Endodermal cell (in vitro differentiated cells): ENCODE measurements around the gene ABCD1. TPM values are rescaled to one million over a fixed set of nuclear protein-coding genes. Genes with fewer than 3 reads are reported as not detected.

Experiments used
- DNase-seq: peaks from one replicate; pipeline ENCODE4 v3.0.0-alpha.2; 2017
- H3K27ac ChIP-seq: 2 replicates; pipeline ENCODE4 v1.5.1; 2013; ENCODE audit warnings: mild to moderate bottlenecking, low read depth, low read length, moderate library complexity
- H3K27me3 ChIP-seq: 2 replicates; pipeline ENCODE4 v1.6.1; 2013; ENCODE audit warnings: mild to moderate bottlenecking, low read length, moderate library complexity; ENCODE audit not compliant: insufficient read depth, control insufficient read depth, poor library complexity, severe bottlenecking
- H3K36me3 ChIP-seq: 2 replicates; pipeline ENCODE4 v1.7.0; 2013; ENCODE audit warnings: mild to moderate bottlenecking, low read length, moderate library complexity; ENCODE audit not compliant: control insufficient read depth, insufficient read depth
- H3K4me1 ChIP-seq: one replicate; pipeline ENCODE4 v1.7.0; 2013; ENCODE audit warnings: low read length; ENCODE audit not compliant: control insufficient read depth, insufficient read depth
- H3K4me3 ChIP-seq: 2 replicates; pipeline ENCODE4 v1.5.1; 2013; ENCODE audit warnings: mild to moderate bottlenecking, low read length, moderate library complexity
- H3K9ac ChIP-seq: 2 replicates; pipeline ENCODE4 v1.6.1; 2013; ENCODE audit warnings: mild to moderate bottlenecking, low read length, moderate library complexity; ENCODE audit not compliant: poor library complexity, severe bottlenecking; ENCODE audit errors: extremely low read depth
- H3K9me3 ChIP-seq: 2 replicates; pipeline ENCODE4 v1.6.1; 2013; ENCODE audit warnings: mild to moderate bottlenecking, low read length, moderate library complexity; ENCODE audit not compliant: control insufficient read depth
- H3K27ac Mint-ChIP-seq: 2 replicates; pipeline ENCODE4 v1.8.0; 2020; ENCODE audit warnings: mixed read lengths
- H3K27me3 Mint-ChIP-seq: 2 replicates; pipeline ENCODE4 v1.8.0; 2021; ENCODE audit warnings: mild to moderate bottlenecking, mixed read lengths; ENCODE audit not compliant: insufficient read depth
- H3K36me3 Mint-ChIP-seq: 2 replicates; pipeline ENCODE4 v1.8.0; 2020; ENCODE audit warnings: low read depth, mixed read lengths
- H3K4me1 Mint-ChIP-seq: 2 replicates; pipeline ENCODE4 v1.8.0; 2020; ENCODE audit warnings: mixed read lengths
- H3K4me3 Mint-ChIP-seq: 2 replicates; pipeline ENCODE4 v1.8.0; 2020; ENCODE audit warnings: mild to moderate bottlenecking, moderate library complexity, mixed read lengths
- H3K9me3 Mint-ChIP-seq: 2 replicates; pipeline ENCODE4 v1.8.0; 2020; ENCODE audit warnings: mild to moderate bottlenecking, mixed read lengths
- CTCF ChIP-seq: fragments of 200-600 bp; sonication (generic); conservative IDR thresholded peaks from 2 replicates; pipeline ENCODE4 v1.5.0; 2021; ENCODE audit warnings: antibody characterized with exemption, mild to moderate bottlenecking
- WGBS, 2 experiments: methylation state at CpG; one replicate each; pipeline versions ENCODE4 v1.1.5 to v1.1.7; 2013; ENCODE audit warnings: missing lambda C conversion rate in 2 of 2, mixed read lengths in 1 of 2; ENCODE audit not compliant: insufficient coverage in 1 of 2, insufficient read length in 1 of 2; 5-methylcytosine and 5-hydroxymethylcytosine counted together
- total RNA-seq, 2 donors: library from RNA; stranded (reverse); fragmentation: NEBNext Ultra II Directional in 1 of 2; extraction: Animal tissue kit (Norgen Biotek cat#: 25700) in 1 of 2; gene quantifications; 2 replicates in 1 of 2; 3 replicates in 1 of 2; pipeline ENCODE4 v1.2.1, GENCODE V29; 2021

ABCD1 gene
- total RNA-seq, 2 donors from 2014 or later, result 17.9 to 18.2 TPM

- Histone ChIP-seq H3K4me1 (no peaks in the 10 kb centered on the region), H3K9ac (no peak overlapping the region), H3K9me3 (no peaks in the 10 kb centered on the region), H3K27me3 (no peaks in the 10 kb centered on the region), H3K36me3 (no peaks in the 10 kb centered on the region), H3K27ac (no peak overlapping the region), H3K4me3 (no peak overlapping the region)
- peaks cover 48% of the 10 kb centered on the region for H3K9me3 Mint-ChIP-seq
- peak overlapping the region; percentile 40 for H3K4me3 Mint-ChIP-seq
- WGBS, 2 experiments, result 0% methylated on average over 49 of the region's 57 CpGs; no CpG with 5 or more reads in 1 of the 2 experiments
- TF ChIP-seq CTCF, result no peak
- DNase-seq, result no peak
- H3K27me3 Mint-ChIP-seq, result no peaks in the 10 kb centered on the region
- peaks cover 9% of the 10 kb centered on the region for H3K4me1 Mint-ChIP-seq
- H3K36me3 Mint-ChIP-seq, result peaks cover 7% of the 10 kb centered on the region
- no peak overlapping the region for H3K27ac Mint-ChIP-seq
Observed at GRCh38 chrX:153688506-153688905, 36.1 kb upstream of the ABCD1 start.

GRCh38 chrX:153688911-153689590, 35.6 kb upstream of the ABCD1 start:
- no peak for DNase-seq
- H3K36me3 Mint-ChIP-seq, result peaks cover 3% of the 10 kb centered on the region
- H3K27ac Mint-ChIP-seq, result no peak overlapping the region

GRCh38 chrX:153689654-153690465, 34.8 kb upstream of the ABCD1 start:
- peak overlapping the region; percentile 40 for H3K4me3 Mint-ChIP-seq
- Histone ChIP-seq H3K27ac (no peak overlapping the region), H3K9ac (no peak overlapping the region), H3K27me3 (no peaks in the 10 kb centered on the region), H3K4me1 (no peaks in the 10 kb centered on the region), H3K9me3 (no peaks in the 10 kb centered on the region), H3K36me3 (no peaks in the 10 kb centered on the region), H3K4me3 (peak overlapping the region; percentile 49)
- H3K27ac Mint-ChIP-seq, result no peak overlapping the region
- TF ChIP-seq CTCF, result peak; percentile 48
- no peaks in the 10 kb centered on the region for H3K27me3 Mint-ChIP-seq
- H3K4me1 Mint-ChIP-seq, result peaks cover 9% of the 10 kb centered on the region
- H3K36me3 Mint-ChIP-seq, result peaks cover 3% of the 10 kb centered on the region
- DNase-seq, result peak; percentile 79
- peaks cover 45% of the 10 kb centered on the region for H3K9me3 Mint-ChIP-seq
- 83 to 91% methylated on average over 4 to 19 of the region's 19 CpGs for WGBS, 2 experiments

More at GRCh38 chrX:153688911-153689590, 35.6 kb upstream of the ABCD1 start:
- Histone ChIP-seq H3K4me3 (peak overlapping the region; percentile 49), H3K9ac (no peak overlapping the region), H3K36me3 (no peaks in the 10 kb centered on the region), H3K27ac (no peak overlapping the region), H3K4me1 (no peaks in the 10 kb centered on the region), H3K9me3 (no peaks in the 10 kb centered on the region), H3K27me3 (no peaks in the 10 kb centered on the region)
- H3K27me3 Mint-ChIP-seq, result no peaks in the 10 kb centered on the region
- peaks cover 45% of the 10 kb centered on the region for H3K9me3 Mint-ChIP-seq
- no peak for TF ChIP-seq CTCF
- WGBS, 2 experiments, result 7 to 30% methylated on average over 2 to 39 of the region's 53 CpGs
- H3K4me3 Mint-ChIP-seq, result peak overlapping the region; percentile 40
- H3K4me1 Mint-ChIP-seq, result peaks cover 9% of the 10 kb centered on the region
